UCSD-AML1 (cell line): ENCODE results near the gene HBP1.
A peak's percentile ranks its signal among the peaks of the same experiment; 100 is the strongest.

Experiments used
- DNase-seq: peaks from one replicate; lab custom pipeline; 2025; ENCODE audit not compliant: unreplicated experiment; lab: John Stamatoyannopoulos, UW

The HBP1 gene

DNA sequence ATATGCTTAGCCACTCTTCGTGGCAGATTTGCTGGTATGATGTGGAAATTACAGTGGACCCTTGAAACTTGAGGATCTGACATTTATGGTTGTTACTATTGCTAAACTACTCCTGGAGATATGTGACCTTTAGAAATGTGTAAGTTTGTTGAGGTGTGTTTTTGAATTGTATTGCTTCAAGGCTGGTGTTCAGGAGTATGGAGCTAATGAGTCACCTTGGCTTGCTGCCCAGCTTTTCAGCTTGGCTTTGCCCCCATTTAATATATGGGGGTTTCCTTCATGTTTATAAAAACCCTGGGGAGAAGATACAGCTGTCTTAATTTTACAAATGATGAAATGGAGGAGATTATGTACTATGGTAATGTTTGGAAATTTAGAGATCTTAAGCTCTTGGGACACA is 11.6 kb downstream of the HBP1 start:
- DNase-seq: no peak

DNA sequence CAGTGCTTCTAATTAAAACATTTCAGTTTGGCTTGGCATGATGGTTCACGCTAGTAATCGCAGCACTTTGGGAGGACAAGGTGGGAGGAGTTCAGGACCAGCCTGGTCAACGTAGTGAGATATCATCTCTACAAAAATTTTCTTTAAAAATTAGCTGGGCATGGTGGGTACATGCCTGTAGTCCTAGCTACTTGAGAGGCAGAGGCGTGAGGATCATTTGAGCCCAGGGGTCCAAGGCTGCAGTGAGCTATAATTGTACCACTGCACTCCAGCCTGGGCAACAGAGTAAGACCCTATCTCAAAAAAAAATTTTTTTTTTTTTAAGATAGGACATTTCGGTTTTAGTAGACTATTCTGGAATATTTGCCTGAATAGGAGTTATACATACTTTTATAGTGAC is 12.4 kb downstream of the HBP1 start:
- DNase-seq: no peak

DNA sequence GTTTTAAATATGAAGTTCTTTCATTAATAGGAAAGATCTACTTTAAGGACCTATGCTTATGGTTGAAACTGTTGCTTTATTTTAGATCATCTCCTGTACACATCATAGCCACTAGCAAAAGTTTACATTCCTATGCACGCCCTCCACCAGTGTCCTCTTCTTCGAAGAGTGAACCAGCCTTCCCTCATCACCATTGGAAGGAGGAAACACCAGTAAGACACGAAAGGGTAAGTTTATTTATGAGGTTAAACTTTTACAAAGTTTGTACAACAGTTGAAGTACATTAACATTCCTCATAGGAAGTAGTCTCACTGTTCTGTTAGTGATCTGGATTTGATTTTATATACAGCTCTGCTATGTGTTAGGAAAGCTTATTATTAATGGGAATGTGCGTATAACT is 16.9 kb downstream of the HBP1 start:
- DNase-seq: no peak

DNA sequence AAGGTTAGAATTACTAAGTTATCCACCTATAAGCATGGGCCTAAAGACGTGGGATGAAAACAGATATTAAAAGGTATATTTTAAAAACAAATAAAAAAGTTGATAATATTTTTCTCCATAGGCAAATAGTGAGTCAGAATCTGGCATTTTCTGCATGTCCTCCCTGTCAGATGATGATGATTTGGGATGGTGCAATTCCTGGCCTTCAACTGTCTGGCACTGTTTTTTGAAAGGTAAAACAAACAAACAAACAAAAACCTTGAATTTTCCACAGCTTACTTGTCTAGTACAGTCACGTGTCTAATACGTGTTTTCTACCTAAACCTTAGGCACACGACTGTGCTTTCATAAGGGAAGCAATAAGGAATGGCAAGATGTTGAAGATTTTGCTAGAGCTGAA is 17.4 kb downstream of the HBP1 start:
- no peak for DNase-seq

DNA sequence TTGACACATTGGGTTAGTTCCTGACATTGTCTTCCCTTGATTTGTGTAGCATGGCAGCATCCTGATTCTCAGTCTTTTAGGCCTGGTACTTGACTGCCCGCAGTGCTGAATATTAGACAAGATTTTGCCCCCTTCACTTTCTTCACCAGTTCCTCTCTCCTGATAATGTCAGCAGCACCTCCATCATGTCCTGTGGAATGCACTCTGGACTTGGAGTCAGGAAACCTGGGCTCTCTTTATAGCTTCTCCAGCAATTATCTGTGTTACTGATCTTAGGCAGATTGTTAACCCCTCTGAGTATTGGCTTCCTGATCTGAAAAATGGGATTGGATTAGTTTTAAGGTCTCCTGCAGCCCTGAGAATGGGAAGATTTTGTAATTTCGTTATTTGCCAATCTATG is 19.0 kb downstream of the HBP1 start:
- DNase-seq: no peak

DNA sequence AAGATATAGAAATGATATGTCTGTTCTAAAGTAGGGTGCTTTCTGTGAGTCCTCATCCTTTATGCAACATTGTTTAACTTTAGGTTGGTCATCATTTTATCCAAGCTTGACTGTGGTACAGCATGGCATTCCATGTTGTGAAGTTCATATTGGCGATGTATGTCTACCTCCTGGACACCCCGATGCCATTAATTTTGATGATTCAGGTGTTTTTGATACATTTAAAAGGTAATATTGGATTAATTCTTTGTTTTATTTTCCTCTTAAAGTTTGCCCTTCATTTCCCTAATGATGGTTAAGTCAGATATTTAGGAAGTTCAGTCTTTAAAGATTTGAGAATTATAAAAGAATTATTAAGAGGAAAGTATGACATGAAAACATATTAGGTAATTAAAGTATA is 21.3 kb downstream of the HBP1 start:
- no peak for DNase-seq

DNA sequence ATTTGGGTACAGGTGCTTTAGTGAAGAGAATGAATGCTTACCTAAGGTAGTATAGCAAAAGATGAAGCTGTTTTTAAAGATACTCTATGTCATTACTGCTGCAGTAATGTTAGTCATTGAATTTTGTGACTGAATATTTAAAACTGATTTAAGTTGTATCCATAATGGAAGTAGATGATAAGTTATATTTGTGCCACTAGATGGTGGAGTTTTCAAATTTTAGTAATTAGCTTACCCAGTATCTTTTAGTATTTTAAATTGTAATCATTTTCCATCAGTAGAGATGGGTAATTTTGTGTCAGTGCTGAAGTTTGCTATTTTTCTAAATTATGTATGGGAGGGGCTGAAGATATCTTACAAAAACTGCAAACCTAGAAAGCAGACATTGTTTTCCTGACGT is 25.2 kb downstream of the HBP1 start:
- DNase-seq: no peak

DNA sequence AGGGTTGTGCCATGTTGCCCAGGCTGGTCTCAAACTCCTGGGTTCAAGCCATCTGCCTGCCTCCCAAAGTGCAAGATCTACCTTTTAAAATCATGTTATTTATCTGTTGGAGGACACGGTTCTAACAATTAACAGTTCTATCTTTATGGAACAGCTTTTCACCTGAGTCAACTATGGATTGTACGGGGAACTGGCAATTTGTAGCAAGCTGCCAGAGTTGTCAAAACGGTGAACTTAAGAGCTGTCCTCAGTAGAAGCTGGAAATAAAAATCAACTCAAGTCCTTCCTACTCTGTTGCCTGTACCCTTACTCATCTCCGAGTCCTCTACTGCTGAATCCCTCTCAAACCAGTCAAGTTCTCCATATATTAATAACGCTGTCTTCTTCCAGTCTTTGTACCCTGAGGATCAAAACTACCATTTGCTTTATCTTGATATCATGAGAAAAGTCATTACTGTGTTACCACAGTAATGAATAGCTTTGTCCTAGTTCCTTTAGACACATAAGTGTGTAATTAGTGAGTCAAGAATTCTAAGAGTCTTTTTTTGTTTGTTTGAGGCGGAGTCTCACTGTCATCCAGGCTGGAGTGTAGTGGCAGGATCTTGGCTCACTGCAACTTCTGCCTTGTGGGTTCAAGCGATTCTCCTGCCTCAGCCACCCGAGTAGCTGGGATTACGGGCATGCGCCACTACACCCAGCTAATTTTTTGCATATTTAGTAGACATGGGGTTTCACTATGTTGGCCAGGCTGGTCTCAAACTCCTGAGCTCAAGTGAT is 28.2 kb downstream of the HBP1 start:
- DNase-seq: no peak

DNA sequence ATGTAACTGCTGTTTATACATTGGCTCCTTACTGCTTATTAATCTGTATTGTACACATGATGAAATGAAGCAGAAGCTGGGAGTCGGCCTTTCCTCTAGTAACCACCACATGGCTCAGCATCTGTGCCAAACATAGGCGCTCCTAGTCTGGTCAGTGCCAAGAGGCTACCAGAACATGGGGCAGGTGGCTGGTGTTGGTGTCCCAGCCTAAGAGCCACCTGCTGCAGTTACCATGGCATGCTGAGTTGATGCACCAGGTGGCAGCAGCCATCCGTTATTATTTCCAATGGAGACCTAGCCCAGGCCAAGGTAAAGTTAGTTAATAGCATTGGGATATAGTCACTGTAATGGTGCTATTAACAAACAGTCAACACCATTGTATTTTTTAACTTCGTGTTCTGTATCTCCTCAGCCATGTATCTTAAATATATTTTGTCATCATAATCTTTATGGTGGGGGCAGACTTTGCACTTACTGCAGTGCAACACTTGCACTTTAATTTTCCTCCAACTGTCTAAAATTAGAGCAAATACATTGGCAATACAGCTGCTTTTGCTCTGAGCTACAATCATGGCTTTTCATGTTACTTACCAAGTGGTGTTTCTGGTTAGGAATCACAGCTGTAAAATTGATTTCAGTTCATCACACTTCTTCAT is 33.1 kb downstream of the HBP1 start:
- peak; percentile 9 for DNase-seq

DNA sequence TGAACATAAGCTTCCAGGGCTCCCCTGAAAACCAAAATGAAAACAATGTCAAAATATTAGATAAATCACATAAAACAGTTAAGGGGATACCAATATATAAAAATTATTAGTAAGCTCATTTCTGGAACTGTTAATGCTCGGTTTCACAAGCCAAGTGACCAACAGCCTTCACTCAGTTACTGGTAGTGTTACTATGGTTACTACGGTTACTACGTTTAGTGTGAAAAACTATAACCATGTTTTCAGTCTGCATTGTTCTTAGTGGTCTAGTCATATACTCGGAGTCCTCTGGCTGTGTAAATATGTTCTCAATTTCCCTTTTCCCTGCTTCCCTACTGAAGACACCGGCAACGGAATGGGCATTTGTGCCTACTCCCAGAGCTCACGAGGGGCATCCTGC is 34.8 kb downstream of the HBP1 start:
- DNase-seq: no peak

DNA sequence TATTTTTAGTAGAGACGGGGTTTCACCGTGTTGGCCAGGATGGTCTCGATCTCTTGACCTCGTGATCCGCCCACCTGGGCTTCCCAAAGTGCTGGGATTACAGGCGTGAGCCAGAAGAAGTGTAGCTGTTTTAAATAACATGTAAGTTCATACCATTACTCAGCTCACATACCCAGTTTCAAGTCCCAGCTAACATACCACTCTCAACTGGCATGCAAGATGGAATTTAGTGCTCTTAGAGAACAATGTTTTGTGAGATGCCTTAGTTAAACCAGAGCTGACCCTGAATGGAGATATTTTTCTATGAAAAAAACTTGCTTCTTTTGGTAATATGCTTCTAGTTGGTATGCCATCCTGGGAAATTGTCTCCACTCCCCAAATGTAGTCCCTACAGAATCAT is 37.3 kb downstream of the HBP1 start:
- DNase-seq: no peak

DNA sequence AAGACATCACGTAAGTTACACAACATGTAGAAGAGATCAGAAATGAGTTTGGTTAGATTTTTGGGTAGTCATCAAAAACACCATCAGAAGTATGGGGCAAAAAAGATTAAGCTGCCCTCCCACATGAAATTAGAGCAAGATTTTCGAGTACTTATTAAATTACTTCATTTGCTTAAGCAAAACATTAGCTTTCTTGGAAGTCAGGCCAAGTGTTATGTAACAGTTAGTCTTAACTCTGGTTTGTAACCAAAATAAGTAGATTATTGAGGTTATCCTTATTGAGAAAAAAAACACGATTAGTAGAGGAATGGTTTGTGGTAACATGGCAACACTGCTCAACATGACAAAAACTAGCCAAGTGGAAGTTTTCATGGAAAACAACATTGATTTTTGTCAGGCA is 37.9 kb downstream of the HBP1 start:
- DNase-seq: no peak

DNA sequence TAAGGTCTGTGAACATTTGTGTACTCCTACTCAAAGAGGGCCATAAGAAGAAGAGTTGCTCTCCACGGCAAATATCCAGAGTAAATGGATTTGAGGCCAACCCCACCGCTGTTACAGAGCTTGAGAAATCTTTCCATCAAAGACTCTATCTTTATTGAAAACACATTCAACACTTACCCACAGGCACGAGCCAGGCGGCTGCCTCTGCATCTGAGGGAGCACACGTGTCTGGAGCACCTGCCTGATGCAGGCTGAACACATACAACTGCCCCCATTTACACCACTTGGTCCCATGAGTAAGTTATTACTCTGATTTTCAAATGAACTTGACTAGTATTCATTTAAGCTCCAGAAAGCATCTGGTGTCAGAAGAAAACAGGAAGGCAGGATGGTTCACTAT is 38.7 kb downstream of the HBP1 start:
- no peak for DNase-seq

DNA sequence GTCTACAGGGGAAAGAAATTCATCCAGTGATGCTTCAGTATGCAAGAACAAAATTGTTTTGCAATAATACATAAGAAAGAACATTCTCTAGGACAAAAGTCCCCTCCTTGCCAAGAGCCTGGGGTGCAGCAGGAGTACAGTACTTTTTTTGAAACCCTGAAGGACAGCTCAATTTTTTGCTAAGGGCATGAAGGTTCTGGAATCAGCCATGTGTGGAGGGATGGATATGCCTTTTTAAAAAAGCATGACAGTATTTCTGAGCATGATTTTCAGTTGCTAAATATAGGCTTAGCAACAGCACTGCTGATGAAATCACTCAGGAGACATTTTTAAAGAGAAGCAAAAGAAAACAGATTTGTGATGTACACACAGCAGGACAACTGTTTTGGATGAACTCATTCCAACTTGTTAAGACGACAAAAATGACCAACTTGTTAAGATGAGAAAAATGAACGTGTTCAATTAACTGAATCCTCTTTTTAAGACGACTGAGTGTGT is 39.3 kb downstream of the HBP1 start:
- no peak for DNase-seq

DNA sequence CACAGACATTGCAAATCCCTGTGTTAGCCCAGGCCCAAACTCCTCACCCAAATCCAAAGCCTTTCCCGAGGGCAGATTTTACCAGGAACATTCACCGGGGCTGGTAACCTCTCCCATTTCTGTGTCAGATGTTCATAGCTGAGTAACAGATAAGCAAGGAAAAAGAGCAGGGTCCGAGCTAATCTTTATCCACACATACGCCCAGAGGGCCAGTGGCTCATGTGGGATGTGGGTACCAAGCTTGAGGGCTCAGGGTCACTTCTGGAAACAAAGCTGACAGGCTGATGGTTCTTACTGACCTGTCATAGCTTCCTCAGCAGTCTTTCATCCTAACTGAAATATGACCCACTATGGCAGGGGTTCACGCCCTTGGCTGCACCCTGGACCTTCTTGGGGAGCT is 39.8 kb downstream of the HBP1 start:
- no peak for DNase-seq

DNA sequence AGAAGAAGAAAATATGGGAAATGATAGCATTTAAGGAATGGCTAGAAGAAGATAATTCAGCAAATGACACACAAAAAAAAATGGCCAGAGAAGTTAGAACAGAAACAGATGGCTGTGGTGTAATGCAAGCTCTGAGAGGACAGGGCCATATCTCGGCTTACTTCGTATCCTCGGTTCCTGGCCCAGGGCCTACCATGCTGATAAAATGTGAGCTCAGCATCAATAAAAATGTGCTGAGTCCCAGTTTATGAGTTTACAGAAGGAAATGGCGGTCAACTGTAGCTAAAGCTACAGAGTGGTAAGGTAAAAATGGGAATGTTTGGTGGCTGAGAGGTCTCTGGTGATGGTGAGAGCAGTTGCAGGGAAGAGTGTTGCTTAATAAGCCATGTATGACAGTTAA is 40.8 kb downstream of the HBP1 start:
- DNase-seq: no peak

DNA sequence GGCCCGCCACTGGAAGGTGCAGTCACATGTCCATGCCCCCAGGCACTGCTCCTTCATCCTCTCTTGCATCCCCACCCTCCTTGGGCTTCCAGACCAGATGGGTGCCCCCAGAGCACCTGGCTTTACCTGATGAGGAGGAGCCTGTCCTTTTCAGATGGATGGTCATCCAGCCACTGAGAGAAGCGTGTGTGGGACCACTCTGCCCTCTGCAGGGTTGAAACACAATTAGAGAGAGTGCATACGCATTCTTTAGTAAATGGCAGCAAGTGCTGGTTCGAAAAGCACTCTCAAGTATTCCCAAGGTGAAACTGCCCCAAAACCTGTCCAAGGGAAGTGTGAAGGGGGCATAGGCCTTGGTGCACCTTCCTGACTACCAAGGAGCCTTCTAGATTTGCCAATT is 41.6 kb downstream of the HBP1 start:
- no peak for DNase-seq

DNA sequence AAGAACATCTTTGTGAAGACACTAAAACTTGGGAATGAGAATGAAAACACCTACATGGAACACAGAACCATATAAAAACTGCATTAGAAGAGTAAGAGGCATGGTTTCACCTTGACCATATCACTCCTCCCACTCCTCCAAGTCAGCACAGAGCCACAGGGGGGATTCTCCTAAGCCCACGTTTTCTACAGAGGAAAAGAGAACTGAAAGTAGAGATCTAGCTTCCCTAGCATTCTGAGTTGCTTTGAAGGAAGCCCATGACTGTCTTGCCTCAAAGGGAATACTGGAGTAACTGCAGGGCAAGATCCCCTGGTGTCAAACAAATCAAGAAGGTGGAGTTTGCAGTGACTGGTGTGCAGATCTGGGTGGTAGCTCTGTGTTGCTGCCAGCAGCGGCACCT is 43.9 kb downstream of the HBP1 start:
- no peak for DNase-seq

DNA sequence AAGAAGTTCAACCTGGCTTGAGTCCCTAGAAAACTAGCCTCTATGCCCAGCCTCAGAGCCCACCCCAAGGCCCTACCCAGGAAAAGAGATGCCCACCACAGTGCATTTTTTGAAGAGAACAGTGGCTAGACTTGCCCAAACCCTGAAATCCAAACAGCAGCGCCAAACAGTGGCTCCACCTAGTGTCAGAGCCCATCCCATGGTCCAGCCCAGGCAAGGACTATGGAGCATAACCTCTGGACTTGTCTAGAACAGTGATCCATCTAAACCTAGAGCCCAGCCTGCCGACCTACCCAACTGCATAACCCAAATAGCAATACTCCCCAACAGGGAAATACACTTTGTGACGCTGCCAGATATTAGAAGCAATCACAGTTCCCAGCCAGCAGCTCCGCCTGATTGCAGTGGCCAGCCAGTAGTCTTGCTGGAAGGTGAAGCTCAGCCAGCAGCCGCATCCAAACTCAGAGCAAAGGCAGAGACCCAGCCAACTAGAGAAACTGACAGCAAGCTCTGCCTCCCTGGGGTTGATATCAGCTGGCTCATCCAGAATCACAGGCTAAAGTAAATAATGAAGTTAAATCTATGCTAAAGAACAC is 44.5 kb downstream of the HBP1 start:
- no peak for DNase-seq

DNA sequence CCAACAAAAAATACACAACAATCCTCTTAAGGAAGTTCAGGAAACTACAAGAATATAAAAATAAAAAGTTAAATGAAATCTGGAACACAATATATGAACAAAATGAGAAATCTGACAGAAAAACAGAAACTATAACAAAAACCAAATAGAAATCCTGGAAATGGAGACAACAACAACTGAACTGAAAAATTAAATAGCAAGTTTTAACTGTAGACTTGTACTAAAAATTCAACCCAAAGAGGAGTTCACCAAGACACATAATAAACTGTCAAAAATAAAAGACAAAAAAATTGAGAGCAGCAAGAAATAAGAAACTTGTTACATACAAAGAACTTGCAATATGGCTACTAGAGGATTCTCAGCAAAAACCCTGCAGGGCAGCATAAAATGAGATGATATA is 45.1 kb downstream of the HBP1 start:
- DNase-seq: no peak

DNA sequence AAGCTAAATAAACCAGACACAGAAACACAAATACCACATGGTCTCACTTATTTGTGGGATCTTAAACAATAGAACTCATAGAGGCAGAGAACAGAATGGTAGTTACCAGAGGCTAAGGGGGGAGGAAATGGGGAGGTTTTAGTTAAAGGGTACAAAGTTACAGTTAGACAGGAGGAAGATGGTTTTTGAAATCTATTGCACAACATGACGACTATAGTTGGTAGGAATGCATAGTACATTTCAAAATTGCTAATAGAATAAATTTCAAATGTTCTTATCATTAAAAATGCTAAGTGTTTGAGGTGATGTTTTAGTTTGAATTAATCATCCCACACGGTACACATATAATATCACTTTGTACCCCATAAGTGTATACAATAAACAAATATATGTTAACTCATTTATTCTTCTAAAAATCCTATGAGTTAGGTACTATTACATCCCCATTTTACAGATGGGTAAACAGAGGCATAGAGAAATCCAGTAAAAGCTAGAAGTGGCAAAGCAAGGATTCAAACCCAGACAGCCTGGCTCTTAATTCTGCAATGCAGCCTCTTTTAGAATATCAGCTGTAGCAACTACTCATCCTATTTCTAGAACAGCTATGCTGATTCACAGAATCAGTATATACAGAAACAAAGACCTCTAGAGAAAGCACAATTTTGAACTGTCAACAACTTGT is 50.9 kb downstream of the HBP1 start:
- DNase-seq: no peak

DNA sequence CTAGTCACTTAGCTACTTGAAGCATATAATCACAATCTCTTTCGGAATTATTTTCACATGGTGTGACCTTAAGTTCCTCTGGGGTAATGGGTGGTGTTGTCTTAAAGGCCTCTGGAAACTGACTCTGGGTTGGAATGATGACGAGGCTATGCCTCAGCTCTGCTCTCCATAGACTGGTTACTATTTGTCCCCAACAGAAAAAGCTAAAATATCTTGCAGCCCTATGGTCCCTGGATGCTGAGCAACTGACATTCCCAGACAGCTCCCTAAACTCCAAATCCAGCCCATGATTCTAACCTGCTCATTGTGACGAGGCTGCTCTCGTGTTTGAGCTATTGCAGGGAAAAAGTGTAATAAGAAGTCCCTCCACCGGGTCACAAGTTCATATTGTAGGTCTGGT is 51.6 kb downstream of the HBP1 start:
- DNase-seq: no peak
